IMR-90 (cell line): ENCODE data around the gene ANGPTL4. TPM values are rescaled to one million over a fixed set of nuclear protein-coding genes. Genes with fewer than 3 reads are reported as not detected.

ENCODE experiments used
- ATAC-seq: fragments of 200-7000 bp; cut with Tn5 transposase; 2 replicates; pipeline ENCODE4 v1.9.1; 2020; ENCODE audit warnings: low read depth, mild to moderate bottlenecking, moderate library complexity
- BruUV-seq: library from RNA; stranded (reverse); fragments of 400-500 nt; replicated peaks from 2 replicates; lab custom pipeline; 2021; lab: Mats Ljungman, UMichigan
- CTCF ChIA-PET: fragments of 300-600 bp; formaldehyde crosslinking; extraction: SDS; loops from one replicate; lab custom pipeline; 2021; ENCODE audit warnings: antibody characterized with exemption; lab: Yijun Ruan, JAX
- POLR2A ChIA-PET: fragments of 300-600 bp; sonication (Branson Sonifier 250); formaldehyde crosslinking; loops from one replicate; lab custom pipeline; 2022; ENCODE audit warnings: antibody characterized with exemption; ENCODE audit not compliant: unreplicated experiment; lab: Charles Lee
- DNase-seq: peaks from one replicate; pipeline ENCODE4 v3.0.0; 2013
- H2AFZ ChIP-seq: replicated peaks from 2 replicates; pipeline ENCODE3; 2013; ENCODE audit warnings: low read length, mild to moderate bottlenecking; ENCODE audit not compliant: poor library complexity
- H2AK5ac ChIP-seq: 2 replicates; pipeline ENCODE4 v1.6.1; 2013; ENCODE audit warnings: low read depth, low read length, inconsistent platforms
- H2AK9ac ChIP-seq: replicated peaks from 2 replicates; pipeline ENCODE3; 2013; ENCODE audit warnings: mild to moderate bottlenecking, low read depth, low read length, moderate library complexity; ENCODE audit not compliant: poor library complexity
- H2BK120ac ChIP-seq: 2 replicates; pipeline ENCODE4 v1.6.1; 2013; ENCODE audit warnings: low read depth, low read length, inconsistent platforms
- H2BK15ac ChIP-seq: 3 replicates; pipeline ENCODE4 v1.6.1; 2013; ENCODE audit warnings: low read depth, low read length, inconsistent platforms
- H2BK20ac ChIP-seq: 2 replicates; pipeline ENCODE4 v1.6.1; 2013; ENCODE audit warnings: low read depth, mild to moderate bottlenecking, inconsistent platforms, low read length, moderate library complexity
- H2BK5ac ChIP-seq: 2 replicates; pipeline ENCODE4 v1.6.1; 2013; ENCODE audit warnings: mild to moderate bottlenecking, low read depth, low read length, inconsistent platforms; ENCODE audit not compliant: poor library complexity, severe bottlenecking
- H3K14ac ChIP-seq: replicated peaks from 2 replicates; pipeline ENCODE4 v1.6.1; 2013; ENCODE audit warnings: low read depth, low read length, inconsistent platforms
- H3K18ac ChIP-seq: 2 replicates; pipeline ENCODE4 v1.6.1; 2013; ENCODE audit warnings: low read depth, low read length, control low read depth
- H3K23ac ChIP-seq: 2 replicates; pipeline ENCODE4 v1.6.1; 2013; ENCODE audit warnings: low read depth, low read length, inconsistent platforms
- H3K27ac ChIP-seq: 2 replicates; pipeline ENCODE4 v1.5.1; 2013; ENCODE audit warnings: mild to moderate bottlenecking, control low read depth, low read length; ENCODE audit not compliant: insufficient read depth
- H3K27me3 ChIP-seq: 2 replicates; pipeline ENCODE4 v1.6.1; 2013; ENCODE audit warnings: low read length; ENCODE audit not compliant: control insufficient read depth, insufficient read depth
- H3K36me3 ChIP-seq: 2 replicates; pipeline ENCODE4 v1.6.1; 2013; ENCODE audit warnings: low read length, mixed read lengths; ENCODE audit not compliant: control insufficient read depth, insufficient read depth
- H3K4ac ChIP-seq: 2 replicates; pipeline ENCODE4 v1.6.1; 2013; ENCODE audit warnings: low read depth, low read length, inconsistent platforms
- H3K4me1 ChIP-seq: 2 replicates; pipeline ENCODE4 v1.6.1; 2013; ENCODE audit warnings: low read length, mixed read lengths; ENCODE audit not compliant: control insufficient read depth, insufficient read depth
- H3K4me2 ChIP-seq: 2 replicates; pipeline ENCODE4 v1.6.1; 2013; ENCODE audit warnings: low read depth, mild to moderate bottlenecking, control low read depth, low read length, moderate library complexity
- H3K4me3 ChIP-seq: 2 replicates; pipeline ENCODE4 v1.5.1; 2013; ENCODE audit warnings: low read depth, mild to moderate bottlenecking, control low read depth, low read length, moderate library complexity; ENCODE audit not compliant: insufficient read depth
- H3K56ac ChIP-seq: 2 replicates; pipeline ENCODE4 v1.6.1; 2013; ENCODE audit warnings: low read length, inconsistent platforms; ENCODE audit not compliant: insufficient read depth; ENCODE audit errors: extremely low read depth
- H3K79me1 ChIP-seq, 2 experiments: 2 replicates each; pipeline ENCODE4 v1.6.1; 2013; ENCODE audit warnings: low read length in 2 of 2, inconsistent platforms in 1 of 2, low read depth in 1 of 2
- H3K9ac ChIP-seq: 2 replicates; pipeline ENCODE4 v1.6.1; 2013; ENCODE audit warnings: low read depth, low read length, control low read depth
- H3K9me1 ChIP-seq: 2 replicates; pipeline ENCODE4 v1.6.1; 2013; ENCODE audit warnings: low read length, inconsistent platforms; ENCODE audit not compliant: insufficient read depth
- H3K9me3 ChIP-seq: 2 replicates; pipeline ENCODE4 v1.6.1; 2013; ENCODE audit warnings: low read length; ENCODE audit not compliant: control insufficient read depth, insufficient read depth
- H4K20me1 ChIP-seq: 2 replicates; pipeline ENCODE4 v1.6.1; 2013; ENCODE audit warnings: low read length, inconsistent platforms; ENCODE audit not compliant: insufficient read depth
- H4K5ac ChIP-seq: 2 replicates; pipeline ENCODE4 v1.6.1; 2013; ENCODE audit warnings: mild to moderate bottlenecking, low read depth, low read length, control low read depth
- H4K8ac ChIP-seq, 2 experiments: 2 replicates each; pipeline ENCODE4 v1.6.1; 2013; ENCODE audit warnings: low read depth in 2 of 2, low read length in 2 of 2, control low read depth in 1 of 2, inconsistent platforms in 1 of 2
- H4K91ac ChIP-seq: 2 replicates; pipeline ENCODE4 v1.6.1; 2013; ENCODE audit warnings: low read depth, low read length, inconsistent platforms; ENCODE audit not compliant: insufficient read depth
- CHD1 ChIP-seq: IDR thresholded peaks from 2 replicates; pipeline ENCODE4 v1.6.1; 2012; ENCODE audit warnings: low read depth, low read length, improper control_type of control experiment
- ELK1 ChIP-seq: fragments of 150-350 bp; IDR thresholded peaks from 2 replicates; pipeline ENCODE4 v1.6.1; 2016; ENCODE audit warnings: low read depth, mild to moderate bottlenecking, low read length, moderate library complexity, borderline replicate concordance
- MAFK ChIP-seq: IDR thresholded peaks from 2 replicates; pipeline ENCODE4 v1.6.1; 2012; ENCODE audit warnings: low read depth, low read length, improper control_type of control experiment
- POLR2A ChIP-seq: IDR thresholded peaks from 2 replicates; pipeline ENCODE4 v1.6.1; 2012; ENCODE audit warnings: mild to moderate bottlenecking, low read depth, low read length
- RCOR1 ChIP-seq: IDR thresholded peaks from 2 replicates; pipeline ENCODE4 v1.6.1; 2012; ENCODE audit warnings: mild to moderate bottlenecking, low read length, improper control_type of control experiment; ENCODE audit not compliant: insufficient replicate concordance
- SMC3 ChIP-seq: fragments of 150-350 bp; IDR thresholded peaks from 2 replicates; pipeline ENCODE4 v1.6.1; 2016; ENCODE audit warnings: low read depth, mild to moderate bottlenecking, antibody characterized with exemption, low read length, moderate library complexity
- WGBS, 2 experiments: methylation state at CpG; one replicate each; pipeline versions ENCODE4 v1.1.5 to v1.1.7; 2013; ENCODE audit warnings: missing lambda C conversion rate in 2 of 2; ENCODE audit not compliant: insufficient read length in 1 of 2; ENCODE audit errors: extremely low coverage in 2 of 2; 5-methylcytosine and 5-hydroxymethylcytosine counted together
- dilution Hi-C: fragments of 300-500 bp; cut with HindIII; formaldehyde crosslinking; loops from one replicate; pipeline ENCODE4 v1.14.3; 2018; ENCODE audit warnings: low sequenced_read_pairs; ENCODE audit not compliant: unreplicated experiment
- in situ Hi-C: fragments of 300-500 bp; cut with MboI; formaldehyde crosslinking; loops from 3 replicates; pipeline ENCODE4 v1.14.3; 2019; ENCODE audit warnings: low sequenced_read_pairs, inconsistent platforms, mixed read lengths
- intact Hi-C: fragments of 100-400 bp; cut with micrococcal nuclease; formaldehyde crosslinking; loops from 2 replicates; pipeline ENCODE4 v1.10.0; 2022
- polyA plus RNA-seq, 3 experiments: library from polyadenylated mRNA; depleted of rRNA; stranded (reverse); fragments of >200 nt; gene quantifications; 2 replicates each; pipeline ENCODE4 v1.2.3, GENCODE V29; 2012; ENCODE audit warnings: low replicate concordance in 1 of 3
- total RNA-seq: library from RNA; depleted of rRNA; stranded (reverse); fragments of >200 nt; gene quantifications from 2 replicates; pipeline ENCODE4 v1.2.3, GENCODE V29; 2012

The ANGPTL4 gene
- total and polyA plus RNA-seq, 2 of the 4 experiments (the other 2 are of a cell fraction): 1.4 to 19.1 TPM

DNA sequence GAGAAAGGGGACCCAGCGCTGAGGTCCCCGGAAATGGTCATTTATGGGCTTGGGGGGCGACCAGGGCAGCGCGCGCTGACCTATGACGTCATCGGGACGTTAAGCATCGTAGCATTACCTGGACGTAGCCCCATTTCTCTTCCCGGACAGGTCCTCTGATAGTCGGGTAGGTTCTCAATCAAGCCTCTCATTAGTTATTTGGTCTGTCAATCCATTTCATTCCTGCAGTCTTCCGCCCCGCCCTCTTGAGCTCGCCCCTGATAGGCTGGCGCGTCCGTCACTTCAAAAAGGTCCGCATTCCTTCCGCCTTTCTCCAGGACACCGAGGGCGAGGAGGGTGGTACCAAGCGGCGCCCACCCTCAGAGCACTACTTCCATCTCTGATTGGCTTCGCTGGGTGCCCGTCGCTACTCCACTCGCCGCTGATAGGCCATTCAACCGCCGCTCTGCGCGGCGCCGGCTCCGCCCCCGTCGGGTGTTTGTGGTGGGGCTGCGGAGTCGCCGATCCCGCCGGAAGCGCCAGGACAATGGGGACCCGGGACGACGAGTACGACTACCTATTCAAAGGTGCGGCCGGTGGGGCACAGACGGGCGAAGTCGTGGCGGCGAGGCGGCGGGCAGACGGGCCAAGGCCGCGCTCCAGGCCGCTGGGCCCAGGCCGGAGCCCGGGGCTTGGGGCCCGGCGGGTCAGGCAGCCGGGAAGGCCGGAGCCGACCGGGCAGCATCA, 26.1 kb downstream of the ANGPTL4 start, which contains the start of gene RAB11B (continued):
- TF ChIP-seq ELK1: peak; percentile 87

- Histone ChIP-seq H2BK5ac (peak overlapping the region; percentile 80), H3K23ac (no peak overlapping the region), H2AK5ac (peak overlapping the region; percentile 96; the same call in 1 of the 2 replicates), H2AFZ (peak overlapping the region; percentile 95), H4K91ac (peak overlapping the region; percentile 86; the same call in 1 of the 2 replicates), H4K8ac (peak overlapping the region in 1 of 2 experiments; percentile 78; a peak in 2 of 4 replicates), H2BK120ac (no peak overlapping the region), H3K9ac (peak overlapping the region; percentile 71), H2BK15ac (no peak overlapping the region), H2BK20ac (no peak overlapping the region), H3K9me1 (peaks cover 17% of the 10 kb centered on the region), H3K56ac (no peak overlapping the region), H3K4me2 (peak overlapping the region; percentile 77), H3K14ac (peak overlapping the region; percentile 75), H2AK9ac (peak overlapping the region; percentile 96), H3K18ac (no peak overlapping the region), H3K9me3 (no peaks in the 10 kb centered on the region), H4K5ac (peak overlapping the region; percentile 47; the same call in 1 of the 2 replicates), H3K4me3 (peak overlapping the region; percentile 72), H3K79me1 (peaks cover 18 to 50% of the 10 kb centered on the region in 2 experiments), H3K27me3 (no peaks in the 10 kb centered on the region), H3K4ac (peak overlapping the region; percentile 91), H4K20me1 (peaks cover 44% of the 10 kb centered on the region), H3K4me1 (peaks cover 16% of the 10 kb centered on the region), H3K27ac (peak overlapping the region; percentile 86), H3K36me3 (no peaks in the 10 kb centered on the region)
- peak; percentile 86 for ATAC-seq
- dilution Hi-C loops: no loop called here
- BruUV-seq: no TSS peak
- ChIA-PET CTCF (interaction anchor here (1.0 kb wide), 1 partner anchor 115 kb away, joined by 3 read pairs; no protein-coding TSS in a partner anchor), POLR2A (interaction anchor here (0.5 to 1.0 kb wide), 3 partner anchors 30 to 462 kb away, joined by 4 to 5 read pairs (median 4); no protein-coding TSS in a partner anchor)
- peak; percentile 89 for DNase-seq
- in situ Hi-C loops: no loop called here
- intact Hi-C loops: loop anchor here (1.0 kb wide), 1 partner anchor 23 kb away; no protein-coding TSS in a partner anchor
- TF ChIP-seq POLR2A (no peak; the same call in 1 of the 2 replicates), RCOR1 (no peak), MAFK (no peak), CHD1 (0 out of 2 replicates have a peak, but pooled peaks have one; percentile 59), SMC3 (no peak)
- WGBS, 2 experiments: 0% methylated on average over 3 of the region's 28 CpGs; no CpG with 5 or more reads in 1 of the 2 experiments
These were observed 26.6 kb downstream of the ANGPTL4 start for GRCh38 chr19:8390617-8390981.
